HCT116 (cell line): Measurements from ENCODE around the gene NEUROG1. TPM values are rescaled to one million over a fixed set of nuclear protein-coding genes. Genes with fewer than 3 reads are reported as not detected.

Experiments used
- ATAC-seq: fragments of 200-7000 bp; cut with Tn5 transposase; 2 replicates; pipeline ENCODE4 v1.9.1; 2020; ENCODE audit warnings: mild to moderate bottlenecking, moderate library complexity
- BruUV-seq: library from RNA; stranded (reverse); fragments of 400-500 nt; replicated peaks from 2 replicates; lab custom pipeline; 2021; lab: Mats Ljungman, UMichigan
- CTCF ChIA-PET: fragments of 300-600 bp; sonication (Branson Sonifier 250); formaldehyde crosslinking; loops from one replicate; lab custom pipeline; 2021; ENCODE audit warnings: antibody characterized with exemption; lab: Charles Lee
- POLR2A ChIA-PET: fragments of 300-600, 350-600 bp; sonication (Branson Sonifier 250); formaldehyde crosslinking; loops from one replicate; lab custom pipeline; 2021; ENCODE audit warnings: antibody characterized with exemption; lab: Charles Lee
- RAD21 ChIA-PET, 2 experiments: fragments of 300-600 bp; sonication (Branson Sonifier 250); formaldehyde crosslinking; loops; one replicate each; lab custom pipeline; 2023; ENCODE audit warnings: low total read pairs in 2 of 2; ENCODE audit not compliant: uncharacterized antibody in 2 of 2, unreplicated experiment in 2 of 2, low non-redundant PET in 1 of 2; lab: Charles Lee
- DNase-seq: peaks from one replicate; pipeline ENCODE4 v3.0.0-alpha.2; 2010; ENCODE audit warnings: low read depth, low spot score
- H2AFZ ChIP-seq: fragments of 200-600 bp; shearing (Covaris generic), sonication (generic); 2 replicates; pipeline ENCODE4 v1.6.1; 2017; ENCODE audit warnings: low read depth, mixed run types, mixed read lengths, antibody characterized with exemption, low read length; ENCODE audit not compliant: poor library complexity, severe bottlenecking
- H3K27ac ChIP-seq: 2 replicates; pipeline ENCODE4 v1.5.1; 2012; ENCODE audit warnings: low read depth, low read length
- H3K27me3 ChIP-seq: fragments of 200-600 bp; sonication (generic); 2 replicates; pipeline ENCODE4 v1.6.1; 2016; ENCODE audit warnings: mixed run types, low read length, mixed read lengths; ENCODE audit not compliant: insufficient read depth
- H3K36me3 ChIP-seq, 2 experiments: fragments of 200-500 bp in 1 of 2; fragments of 200-600 bp in 1 of 2; sonication (Bioruptor generic) in 1 of 2; sonication (generic) in 1 of 2; 2 replicates each; pipeline versions ENCODE4 v1.5.1 to v1.6.1; 2014 to 2016; ENCODE audit warnings: low read length in 2 of 2, inconsistent platforms in 1 of 2, mixed read lengths in 1 of 2, mixed run types in 1 of 2; ENCODE audit not compliant: insufficient read depth in 2 of 2, control insufficient read depth in 1 of 2
- H3K4me1 ChIP-seq, 2 experiments: fragments of 200-600 bp in 1 of 2; sonication (generic) in 1 of 2; 2 replicates each; pipeline versions ENCODE4 v1.5.1 to v1.6.1; 2012 to 2017; ENCODE audit warnings: low read length in 2 of 2, inconsistent platforms in 1 of 2, mild to moderate bottlenecking in 1 of 2, mixed read lengths in 1 of 2, mixed run types in 1 of 2, moderate library complexity in 1 of 2; ENCODE audit not compliant: insufficient read depth in 2 of 2, control insufficient read depth in 1 of 2
- H3K4me2 ChIP-seq: fragments of 200-600 bp; sonication (generic); 2 replicates; pipeline ENCODE4 v1.6.1; 2017; ENCODE audit warnings: mixed run types, low read length, mixed read lengths
- H3K4me3 ChIP-seq, 2 experiments: fragments of 200-600 bp in 1 of 2; sonication (generic) in 1 of 2; replicated peaks in 1 of 2; 2 replicates each; pipeline ENCODE4 v1.5.1; 2011 to 2016; ENCODE audit warnings: low read length in 2 of 2, control low read depth in 1 of 2, low read depth in 1 of 2, mild to moderate bottlenecking in 1 of 2, mixed read lengths in 1 of 2, mixed run types in 1 of 2
- H3K79me2 ChIP-seq: fragments of 200-600 bp; sonication (generic); 2 replicates; pipeline ENCODE4 v1.6.1; 2017; ENCODE audit warnings: mild to moderate bottlenecking, mixed run types, low read length, moderate library complexity, mixed read lengths; ENCODE audit not compliant: insufficient read depth
- H3K9ac ChIP-seq: fragments of 200-600 bp; sonication (generic); 2 replicates; pipeline ENCODE4 v1.6.1; 2016; ENCODE audit warnings: low read length, mixed read lengths
- H3K9me2 ChIP-seq: fragments of 200-600 bp; sonication (generic), shearing (Covaris generic); 2 replicates; pipeline ENCODE4 v1.6.1; 2017; ENCODE audit warnings: mixed run types, mild to moderate bottlenecking, moderate library complexity; ENCODE audit not compliant: insufficient read depth
- H3K9me3 ChIP-seq, 2 experiments: fragments of 200-500 bp in 1 of 2; fragments of 200-600 bp in 1 of 2; sonication (Bioruptor generic) in 1 of 2; sonication (generic) in 1 of 2; 2 replicates each; pipeline ENCODE4 v1.6.1; 2014 to 2017; ENCODE audit warnings: low read length in 2 of 2, mixed read lengths in 2 of 2, inconsistent platforms in 1 of 2, low read depth in 1 of 2, mild to moderate bottlenecking in 1 of 2, mixed run types in 1 of 2, moderate library complexity in 1 of 2; ENCODE audit not compliant: control insufficient read depth in 1 of 2, insufficient read depth in 1 of 2
- H4K20me1 ChIP-seq: fragments of 200-600 bp; sonication (generic), shearing (Covaris generic); 2 replicates; pipeline ENCODE4 v1.6.1; 2017; ENCODE audit warnings: mixed run types, mild to moderate bottlenecking, moderate library complexity; ENCODE audit not compliant: insufficient read depth
- ATF3 ChIP-seq: IDR thresholded peaks from 2 replicates; pipeline ENCODE4 v1.6.1; 2012
- CEBPB ChIP-seq: IDR thresholded peaks from 2 replicates; pipeline ENCODE4 v1.6.1; 2012; ENCODE audit warnings: low read depth
- ELF1 ChIP-seq: IDR thresholded peaks from 2 replicates; pipeline ENCODE4 v1.6.1; 2012; ENCODE audit warnings: low read depth, borderline replicate concordance
- EZH2 ChIP-seq: fragments of 200-600 bp; sonication (generic); IDR thresholded peaks from 2 replicates; pipeline ENCODE4 v1.6.1; 2017; ENCODE audit warnings: antibody characterized with exemption, mixed run types
- EZH2phosphoT487 ChIP-seq: fragments of 200-600 bp; IDR thresholded peaks from 2 replicates; pipeline ENCODE4 v1.6.1; 2018; ENCODE audit warnings: antibody characterized with exemption, borderline replicate concordance
- FOSL1 ChIP-seq: IDR thresholded peaks from 2 replicates; pipeline ENCODE4 v1.6.1; 2012; ENCODE audit warnings: low read depth
- JUND ChIP-seq: IDR thresholded peaks from 2 replicates; pipeline ENCODE4 v1.6.1; 2012
- POLR2A ChIP-seq: IDR thresholded peaks from 2 replicates; pipeline ENCODE4 v1.7.0; 2011; ENCODE audit warnings: borderline replicate concordance; ENCODE audit not compliant: insufficient read depth, insufficient read length; ENCODE audit errors: extremely low read depth
- SIN3A ChIP-seq: IDR thresholded peaks from 2 replicates; pipeline ENCODE4 v1.6.1; 2012; ENCODE audit warnings: low read depth
- SRF ChIP-seq: IDR thresholded peaks from 2 replicates; pipeline ENCODE4 v1.6.1; 2012; ENCODE audit warnings: low read depth
- YY1 ChIP-seq: IDR thresholded peaks from 2 replicates; pipeline ENCODE4 v1.6.1; 2011; ENCODE audit warnings: low read length, low read depth, moderate library complexity, mild to moderate bottlenecking; ENCODE audit not compliant: insufficient replicate concordance; ENCODE audit errors: extremely low read depth
- ZNF274 ChIP-seq: fragments of 200-500 bp; sonication (Bioruptor generic); IDR thresholded peaks from 2 replicates; pipeline ENCODE4 v1.6.1; 2014; ENCODE audit warnings: mild to moderate bottlenecking, low read depth, low read length, inconsistent platforms
- intact Hi-C: fragments of 100-400 bp; cut with micrococcal nuclease; formaldehyde crosslinking; loops from 2 replicates; pipeline ENCODE4 v1.10.0; 2022
- total RNA-seq: library from RNA; stranded (reverse); gene quantifications from one replicate; pipeline ENCODE4 v1.2.1, GENCODE V29; 2021; ENCODE audit not compliant: unreplicated experiment
- TF ChIP-seq, protein P1 (sequence below): IDR thresholded peaks from 2 replicates; pipeline ENCODE4 v1.6.1; 2012

NEUROG1 gene
- total RNA-seq, 1 experiment from 2014 or later: not detected

- Histone ChIP-seq H3K9me2 (no peaks in the 10 kb centered on the region), H3K4me3 (no peak overlapping the region), H3K27me3 (peaks cover 4% of the 10 kb centered on the region; the same call in 1 of the 2 replicates), H3K4me1 (peaks cover 0 to 8% of the 10 kb centered on the region in 2 experiments; a peak in 1 of 4 replicates), H3K4me2 (no peak overlapping the region), H3K9ac (no peak overlapping the region), H3K27ac (no peak overlapping the region), H3K79me2 (no peaks in the 10 kb centered on the region), H3K9me3 (no peaks in the 10 kb centered on the region), H4K20me1 (no peaks in the 10 kb centered on the region), H3K36me3 (no peaks in the 10 kb centered on the region), H2AFZ (no peak overlapping the region)
- DNase-seq (no peak), ATAC-seq (no peak)
- POLR2A ChIA-PET: no interaction called here
- RAD21 ChIA-PET: no interaction called here
- no TSS peak for BruUV-seq
- intact Hi-C loops: no loop called here
- TF ChIP-seq, protein P1, sequence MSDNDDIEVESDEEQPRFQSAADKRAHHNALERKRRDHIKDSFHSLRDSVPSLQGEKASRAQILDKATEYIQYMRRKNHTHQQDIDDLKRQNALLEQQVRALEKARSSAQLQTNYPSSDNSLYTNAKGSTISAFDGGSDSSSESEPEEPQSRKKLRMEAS: no peak
- TF ChIP-seq SRF (no peak), EZH2 (no peak), EZH2phosphoT487 (no peak), POLR2A (no peak), CEBPB (no peak), ATF3 (no peak), FOSL1 (no peak), JUND (no peak), YY1 (no peak), ZNF274 (no peak), ELF1 (no peak), SIN3A (no peak)
- CTCF ChIA-PET: no interaction called here
These were observed 32.8 kb downstream of the NEUROG1 start for GRCh38 chr5:135502836-135503520.
